ENCODE data around the gene DHRS9.
A peak's percentile ranks its signal among the peaks of the same experiment; 100 is the strongest.

The DHRS9 gene

GRCh38 chr2:169065864-169066517, 3.4 kb upstream of the DHRS9 start:
- DNase-seq (ENCODE audit: low spot score), result no peak

DNA sequence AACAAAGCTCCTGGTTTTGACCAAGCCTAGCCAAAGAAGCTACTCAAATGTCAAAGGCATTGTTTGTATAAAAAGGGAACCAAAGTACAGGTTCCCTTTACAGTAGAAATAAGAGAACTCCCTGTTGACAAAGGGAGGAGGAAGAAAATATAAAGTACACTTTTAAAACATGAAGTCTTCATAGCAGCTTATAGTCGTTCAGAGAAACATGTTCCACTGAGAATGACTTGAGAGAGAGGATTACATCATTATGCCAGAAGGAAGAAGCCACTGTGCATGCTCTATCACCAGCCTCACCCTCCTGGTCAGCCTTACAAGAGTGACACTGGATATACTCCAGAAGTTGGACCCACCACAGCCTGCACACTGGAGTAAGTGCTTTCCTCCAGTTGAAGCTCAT, 2.5 kb upstream of the DHRS9 start:
- DNase-seq (ENCODE audit: low spot score), result no peak

DNA sequence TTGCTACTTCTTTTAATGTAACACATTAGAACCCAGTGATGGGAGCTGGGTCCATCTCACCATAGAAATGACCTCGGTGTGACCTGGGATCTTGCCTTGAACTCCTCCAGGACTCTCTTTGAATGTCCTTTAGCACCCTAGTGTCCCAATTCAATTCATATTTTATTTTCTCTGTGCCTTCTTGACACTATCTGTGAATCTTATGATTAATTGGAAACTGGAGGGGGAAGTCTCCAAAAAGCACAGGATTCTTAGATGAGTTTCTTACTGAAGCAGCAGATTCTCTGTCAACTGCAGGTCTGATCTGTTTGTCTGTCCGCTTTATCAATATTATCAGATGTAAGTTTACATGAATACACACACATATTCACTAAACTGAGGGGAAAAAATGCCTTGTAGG, 470 bp downstream of the DHRS9 start:
- DNase-seq (ENCODE audit: low spot score), result no peak

DNA sequence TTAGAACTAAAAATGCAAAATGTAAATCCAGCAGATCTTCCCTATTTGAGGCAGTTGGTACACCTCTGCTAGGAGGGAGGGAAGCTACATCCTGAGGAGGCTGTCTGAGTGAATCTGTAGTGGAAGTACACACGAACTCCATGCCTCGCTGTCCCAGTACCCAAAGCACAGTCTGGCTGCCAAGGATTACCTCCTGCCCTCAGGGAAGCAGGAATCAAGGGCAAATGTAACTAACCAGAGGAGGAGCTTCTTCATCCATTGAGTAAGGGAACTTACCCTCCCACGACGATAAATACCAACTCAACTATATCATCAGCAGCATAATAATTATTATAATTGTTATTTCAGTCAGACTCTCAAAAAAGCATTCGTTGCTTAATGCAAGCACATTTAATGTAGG, 2.1 kb downstream of the DHRS9 start:
- no peak for DNase-seq (ENCODE audit: low spot score)

DNA sequence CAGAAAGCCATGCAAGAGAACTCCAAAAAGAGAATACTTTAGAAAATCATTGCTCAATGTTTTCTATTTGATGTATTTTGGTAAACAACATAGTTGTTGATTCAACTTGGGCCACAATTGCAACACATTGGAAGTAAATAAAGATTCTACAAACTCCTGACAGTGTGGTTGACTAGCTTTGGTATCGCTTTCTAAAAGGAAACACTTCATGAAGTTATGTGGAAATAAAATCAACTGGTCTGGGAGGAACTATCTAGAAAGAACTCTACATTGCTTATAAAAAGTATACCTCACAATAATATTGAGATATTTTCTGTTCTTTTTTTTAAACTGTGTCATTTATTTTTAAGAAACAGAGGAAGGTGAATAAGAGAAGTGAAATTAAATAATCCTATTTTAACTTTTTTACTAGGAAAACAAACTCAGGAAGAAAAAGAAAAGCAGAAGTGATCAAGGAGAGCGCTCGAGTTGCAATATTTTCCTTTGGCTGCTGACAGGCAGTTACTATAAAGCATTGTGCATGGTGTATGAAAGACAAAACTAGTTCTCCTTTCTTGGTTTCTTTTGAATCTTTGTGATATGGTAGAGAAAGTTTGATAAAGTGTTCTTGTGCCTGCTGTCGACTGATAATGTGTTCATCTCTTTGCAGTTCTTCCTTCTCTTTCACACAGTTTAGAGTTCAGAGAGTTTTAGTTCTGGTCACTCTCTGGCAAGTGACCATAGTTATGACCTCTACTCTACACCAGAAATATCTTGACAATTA, 3.0 kb downstream of the DHRS9 start:
- DNase-seq (ENCODE audit: low spot score), result no peak

- DNase-seq (ENCODE audit: low spot score), result no peak
These were observed 4.0 kb downstream of the DHRS9 start for GRCh38 chr2:169073211-169073962.

GRCh38 chr2:169073963-169074751, 4.8 kb downstream of the DHRS9 start:
- no peak for DNase-seq (ENCODE audit: low spot score)

DNA sequence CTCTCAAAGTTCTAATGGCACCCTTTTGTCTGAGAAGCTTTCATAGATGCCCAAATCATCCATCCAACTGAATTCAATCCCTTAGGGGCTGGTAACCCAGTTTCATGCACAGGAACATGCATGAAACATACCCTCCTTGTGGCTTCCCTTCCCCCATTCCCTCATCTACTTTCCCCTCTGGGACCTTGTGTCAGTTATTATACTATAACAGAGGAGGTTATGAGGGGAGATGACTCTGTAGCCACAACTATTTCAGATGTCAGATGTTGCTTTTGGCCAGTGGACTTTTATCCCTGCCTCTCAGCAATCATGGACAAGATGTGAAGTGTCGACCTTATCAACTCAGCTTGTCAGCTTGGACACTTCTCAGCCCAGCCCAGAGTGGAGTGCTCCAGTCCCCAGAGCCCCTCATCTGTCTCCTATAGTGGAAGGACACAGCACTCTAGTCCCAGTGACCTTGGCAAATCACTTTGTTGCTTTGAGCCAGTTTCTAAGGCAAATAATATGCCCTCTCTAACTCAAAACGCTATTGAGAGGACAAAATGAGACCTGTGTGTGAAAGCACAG, 8.4 kb downstream of the DHRS9 start:
- DNase-seq (ENCODE audit: low spot score), result no peak

GRCh38 chr2:169080250-169081069, 11.1 kb downstream of the DHRS9 start:
- no peak for DNase-seq (ENCODE audit: low spot score)

DNA sequence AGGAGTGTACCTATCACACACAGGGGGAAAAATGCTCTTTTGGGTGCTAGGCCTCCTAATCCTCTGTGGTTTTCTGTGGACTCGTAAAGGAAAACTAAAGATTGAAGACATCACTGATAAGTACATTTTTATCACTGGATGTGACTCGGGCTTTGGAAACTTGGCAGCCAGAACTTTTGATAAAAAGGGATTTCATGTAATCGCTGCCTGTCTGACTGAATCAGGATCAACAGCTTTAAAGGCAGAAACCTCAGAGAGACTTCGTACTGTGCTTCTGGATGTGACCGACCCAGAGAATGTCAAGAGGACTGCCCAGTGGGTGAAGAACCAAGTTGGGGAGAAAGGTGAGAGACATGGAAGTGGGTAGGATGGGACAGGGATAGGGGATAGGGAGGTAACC, 12.2 kb downstream of the DHRS9 start:
- no peak for DNase-seq (ENCODE audit: low spot score)

GRCh38 chr2:169082995-169083394, 13.6 kb downstream of the DHRS9 start:
- DNase-seq (ENCODE audit: low spot score), result peak; percentile 54

GRCh38 chr2:169086893-169087467, 17.6 kb downstream of the DHRS9 start:
- DNase-seq (ENCODE audit: low spot score), result no peak

- no peak for DNase-seq (ENCODE audit: low spot score)
These were observed 18.5 kb downstream of the DHRS9 start for GRCh38 chr2:169087757-169088379.

DNA sequence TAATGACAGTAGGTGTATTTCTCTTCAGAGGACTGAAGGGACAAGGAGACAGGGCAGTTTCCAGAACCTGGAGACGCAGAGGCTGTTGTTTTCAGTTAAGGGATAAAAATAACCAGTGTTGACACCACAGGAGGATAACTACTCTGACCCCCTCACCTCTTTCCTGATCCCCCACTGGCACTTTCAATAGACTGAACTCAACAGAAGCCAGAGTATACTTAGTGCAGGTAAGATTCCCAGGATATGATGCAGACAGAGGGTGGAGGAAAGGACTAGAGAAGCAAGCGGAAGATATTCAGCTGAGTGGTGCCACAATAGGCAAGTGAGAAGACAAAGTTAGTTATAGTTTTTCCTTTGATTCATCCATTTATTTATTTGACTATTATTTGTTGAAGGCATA, 19.8 kb downstream of the DHRS9 start:
- no peak for DNase-seq (ENCODE audit: low spot score)

GRCh38 chr2:169090133-169090820, 20.9 kb downstream of the DHRS9 start:
- no peak for DNase-seq (ENCODE audit: low spot score)

DNA sequence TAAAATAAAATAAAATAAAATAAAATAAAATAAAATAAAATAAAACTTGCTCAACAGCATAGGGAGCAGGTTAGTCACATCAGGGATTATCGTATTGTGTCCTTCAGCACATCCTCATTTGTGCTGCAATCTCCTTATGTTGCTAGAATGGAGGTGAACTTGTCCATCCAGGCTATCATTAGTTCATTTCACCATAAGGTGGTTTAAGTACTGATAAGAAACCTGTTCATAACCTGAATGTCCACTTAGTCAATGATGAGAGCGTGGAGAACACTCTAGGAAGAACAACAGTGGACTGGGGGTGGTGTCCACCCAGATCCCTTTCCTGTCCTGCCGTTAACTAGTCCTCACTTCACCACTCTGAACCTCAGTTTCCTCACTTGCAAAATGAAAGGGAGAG, 21.9 kb downstream of the DHRS9 start:
- no peak for DNase-seq (ENCODE audit: low spot score)

DNA sequence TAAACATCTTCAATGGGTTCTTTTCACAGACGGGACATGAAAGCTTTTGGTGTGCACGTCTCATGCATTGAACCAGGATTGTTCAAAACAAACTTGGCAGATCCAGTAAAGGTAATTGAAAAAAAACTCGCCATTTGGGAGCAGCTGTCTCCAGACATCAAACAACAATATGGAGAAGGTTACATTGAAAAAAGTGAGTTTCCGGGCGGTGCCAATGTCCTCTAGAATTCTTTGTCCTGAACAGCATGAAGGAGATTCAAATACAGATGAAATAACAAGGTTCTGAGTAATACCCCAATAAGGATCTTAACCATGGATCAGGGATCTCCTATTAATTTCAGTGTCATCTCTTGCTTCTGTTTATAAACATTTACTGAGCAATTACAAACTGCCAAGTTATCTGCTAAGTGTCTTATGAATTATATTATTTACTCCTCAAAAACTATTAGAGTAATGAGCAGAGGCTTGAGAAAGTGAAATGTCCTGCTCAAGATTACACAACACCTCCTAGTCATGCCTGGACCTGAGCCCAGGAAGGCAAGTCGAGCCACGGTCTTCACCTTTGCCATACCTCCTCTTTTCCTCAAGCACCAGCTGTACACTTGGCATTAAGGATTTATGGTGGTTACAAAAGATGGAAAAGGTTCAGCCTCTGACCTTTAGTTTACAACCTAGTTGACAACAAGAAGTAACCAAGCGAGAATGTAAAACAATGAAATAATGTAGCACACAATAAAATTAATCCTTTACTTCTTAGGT, 22.6 kb downstream of the DHRS9 start:
- DNase-seq (ENCODE audit: low spot score), result no peak

GRCh38 chr2:169093535-169093934, 24.2 kb downstream of the DHRS9 start:
- no peak for DNase-seq (ENCODE audit: low spot score)

DNA sequence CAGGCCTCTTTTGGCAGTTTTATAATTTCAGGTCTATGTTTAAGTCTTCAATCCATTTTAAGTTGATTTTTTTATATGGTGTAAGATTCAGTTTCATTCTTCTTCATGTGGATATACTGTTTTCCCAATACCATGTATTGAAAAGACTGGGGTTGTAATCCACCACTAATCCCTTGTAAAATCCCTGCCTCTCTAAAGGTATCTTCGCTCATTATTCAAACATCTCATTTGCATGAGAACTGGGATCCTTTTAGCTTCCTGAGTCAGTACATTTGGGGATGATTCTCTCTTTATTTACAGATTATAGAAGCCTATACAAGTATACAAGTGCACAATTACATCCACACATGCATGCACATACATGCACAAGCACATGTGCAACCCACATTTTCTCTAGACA, 25.3 kb downstream of the DHRS9 start:
- DNase-seq (ENCODE audit: low spot score), result no peak

All from globus pallidus (tissue), 1 donor.